ENCODE results near the gene CEP112. TPM values are rescaled to one million over a fixed set of nuclear protein-coding genes. Genes with fewer than 3 reads are reported as not detected.
A peak's percentile ranks its signal among the peaks of the same experiment; 100 is the strongest.
"Not testable (repeated sequence)": the region's sequence is repeated elsewhere in the genome, so short reads cannot be mapped to it uniquely, and the experiment has no call there.

Gene CEP112
- total RNA-seq, 1 experiment from 2014 or later: 3.1 TPM

DNA sequence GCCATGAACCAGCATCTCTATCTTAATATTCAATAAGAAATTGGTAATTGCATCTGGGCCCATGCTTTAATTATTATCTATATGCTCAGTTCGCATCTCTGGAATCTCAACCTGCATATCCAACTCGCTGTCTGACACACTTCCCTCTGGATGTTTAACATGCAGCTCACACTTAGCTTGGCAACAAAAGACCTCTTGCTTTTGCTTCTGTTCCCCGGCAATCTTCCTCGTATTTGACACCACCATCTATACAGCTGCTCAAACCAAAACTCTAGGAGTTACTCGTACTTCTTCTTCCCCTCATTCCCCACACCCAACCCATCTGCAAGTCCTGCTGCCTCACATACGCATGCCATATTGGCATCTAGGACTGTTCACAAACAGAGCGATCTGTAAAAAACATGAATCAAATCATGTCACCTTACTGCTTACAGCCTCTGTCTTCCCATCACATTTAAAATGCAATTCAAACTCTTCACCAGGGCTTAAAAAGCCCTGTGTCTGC, 300.6 kb downstream of the CEP112 start:
- DNase-seq (ENCODE audit: low read depth): no peak

DNA sequence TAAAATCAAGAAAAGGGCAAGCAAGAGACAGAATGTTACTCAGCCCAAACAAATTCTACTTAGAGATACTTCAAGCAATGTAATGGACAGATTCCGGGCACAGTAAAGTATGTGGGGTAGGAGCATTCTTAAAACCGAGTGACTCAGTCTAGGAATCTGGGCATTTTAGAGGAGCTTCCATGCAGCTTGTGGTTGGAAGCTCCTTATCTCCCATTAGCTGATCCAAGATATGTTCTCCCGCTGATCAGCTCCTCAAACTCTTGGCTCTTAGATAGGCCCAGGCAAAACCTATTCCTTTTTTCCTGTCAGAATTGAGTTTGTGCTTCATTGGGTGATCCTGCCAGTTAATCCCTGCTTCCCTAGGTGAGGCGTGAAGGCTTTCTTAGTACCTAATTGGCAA, 303.3 kb downstream of the CEP112 start:
- peak; percentile 6 for DNase-seq (ENCODE audit: low read depth)

DNA sequence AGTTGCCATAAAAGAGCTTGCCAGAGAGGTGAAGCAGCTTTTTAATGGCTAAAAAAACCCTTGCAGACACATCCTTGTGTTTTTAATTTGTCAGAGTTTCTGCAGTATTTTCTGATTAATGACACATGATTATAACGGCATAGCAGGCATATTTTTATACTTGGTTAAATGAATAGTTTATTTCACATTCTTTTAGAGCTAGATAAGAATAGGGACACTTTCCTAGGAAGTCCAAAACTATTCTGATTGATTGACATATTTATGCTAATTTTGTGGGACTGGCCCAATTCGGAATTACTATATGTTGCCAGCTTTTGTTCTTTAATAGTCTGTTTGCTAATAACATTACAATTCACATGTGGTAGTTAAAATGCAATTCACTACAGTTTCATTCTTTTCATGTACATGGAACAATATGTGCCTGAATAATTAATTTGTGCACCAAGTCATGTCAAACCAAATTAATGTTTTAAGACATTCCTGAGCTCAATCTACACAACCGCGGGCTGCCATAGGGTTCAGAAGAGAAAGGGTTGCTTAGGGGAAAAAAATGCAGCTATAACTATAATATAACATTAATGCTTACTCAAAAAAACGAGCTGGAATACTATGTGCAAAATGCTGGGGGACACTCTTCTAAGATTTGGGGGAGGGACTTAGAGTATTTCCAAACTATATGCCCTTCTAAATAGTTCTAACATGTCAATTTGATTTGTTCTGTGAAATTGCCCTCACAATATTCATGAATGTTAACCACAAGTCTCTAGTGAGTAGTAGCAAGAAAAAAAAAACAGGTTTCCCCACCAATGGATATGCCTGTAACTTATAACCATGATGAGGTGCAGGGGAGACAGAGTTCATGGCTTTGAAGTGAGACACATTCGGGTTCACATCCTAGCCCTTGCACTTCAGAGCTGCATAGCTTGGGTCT, 305.4 kb downstream of the CEP112 start:
- DNase-seq (ENCODE audit: low read depth): no peak

DNA sequence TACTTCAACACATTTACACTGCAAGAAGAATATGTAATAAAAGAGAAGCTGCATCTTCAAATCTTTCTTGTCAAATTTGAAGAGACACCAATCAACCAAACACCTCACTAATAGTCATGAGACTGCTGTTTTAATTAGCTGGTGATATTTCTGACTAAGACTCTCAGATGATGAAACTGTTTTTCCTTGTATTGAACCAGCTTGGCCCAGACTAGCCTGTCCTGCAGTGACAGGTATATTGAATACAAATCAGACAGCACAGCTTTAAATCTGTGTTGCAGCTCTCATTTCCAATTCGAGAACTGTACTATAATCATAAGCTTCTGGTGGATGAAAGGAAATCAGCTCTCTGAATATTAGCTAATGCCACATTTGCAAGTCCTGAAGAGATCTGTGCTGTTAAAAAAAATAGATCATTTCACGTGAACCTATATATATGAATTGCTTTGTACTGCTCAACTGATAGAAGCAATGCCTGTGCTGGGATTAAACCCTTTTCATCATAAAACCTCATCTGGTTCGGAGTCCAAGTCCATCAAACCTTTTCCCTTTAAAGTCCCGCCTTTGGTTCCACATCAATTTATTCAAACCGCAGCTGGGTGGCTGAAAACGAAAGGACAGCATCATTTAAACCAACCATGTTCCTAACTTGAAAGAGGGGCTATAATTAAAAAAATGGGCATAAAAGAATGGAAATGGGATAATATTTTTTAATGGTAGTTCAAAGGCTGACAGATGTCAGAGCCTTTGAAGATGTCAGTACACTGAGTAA, 306.2 kb downstream of the CEP112 start:
- DNase-seq (ENCODE audit: low read depth): no peak

DNA sequence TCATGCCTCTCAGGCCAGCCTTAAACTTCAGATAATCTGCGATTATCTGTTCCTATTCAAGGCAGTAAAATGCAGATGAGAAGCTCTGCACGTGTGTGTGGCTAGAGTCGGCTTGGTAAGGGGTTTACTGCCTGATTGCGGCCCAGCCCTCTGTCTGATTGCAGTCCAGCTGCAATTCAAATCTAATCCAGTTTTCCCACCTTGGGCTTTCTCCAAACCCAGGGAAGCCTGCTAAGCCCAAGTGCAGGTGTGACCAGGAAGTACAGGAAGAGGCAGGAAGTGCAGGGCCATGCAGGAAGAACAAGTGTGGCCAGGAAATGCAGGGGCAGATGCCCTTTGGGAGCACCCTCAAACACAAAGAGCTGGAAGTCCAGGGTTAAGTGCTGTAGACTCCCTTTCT, 314.9 kb downstream of the CEP112 start:
- no peak for DNase-seq (ENCODE audit: low read depth)

DNA sequence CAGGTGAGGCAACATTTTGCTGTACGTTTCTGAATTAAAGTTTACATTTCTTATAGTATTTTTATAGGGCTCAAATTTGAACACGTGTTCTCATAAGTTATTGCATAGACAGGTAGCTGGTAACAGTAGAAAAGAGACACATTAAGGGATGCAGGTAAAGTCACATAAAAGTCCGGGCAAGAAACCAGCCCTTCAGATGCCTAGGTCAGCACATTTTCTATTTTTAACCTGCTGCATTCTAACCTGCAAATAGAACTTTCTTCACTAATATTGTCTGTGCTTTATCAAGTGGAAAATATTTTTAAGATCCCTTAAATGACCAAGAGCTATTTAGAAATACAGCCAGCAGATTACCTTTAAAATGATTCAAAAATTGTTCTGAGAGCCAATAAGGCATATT, 323.1 kb downstream of the CEP112 start:
- DNase-seq (ENCODE audit: low read depth): no peak

DNA sequence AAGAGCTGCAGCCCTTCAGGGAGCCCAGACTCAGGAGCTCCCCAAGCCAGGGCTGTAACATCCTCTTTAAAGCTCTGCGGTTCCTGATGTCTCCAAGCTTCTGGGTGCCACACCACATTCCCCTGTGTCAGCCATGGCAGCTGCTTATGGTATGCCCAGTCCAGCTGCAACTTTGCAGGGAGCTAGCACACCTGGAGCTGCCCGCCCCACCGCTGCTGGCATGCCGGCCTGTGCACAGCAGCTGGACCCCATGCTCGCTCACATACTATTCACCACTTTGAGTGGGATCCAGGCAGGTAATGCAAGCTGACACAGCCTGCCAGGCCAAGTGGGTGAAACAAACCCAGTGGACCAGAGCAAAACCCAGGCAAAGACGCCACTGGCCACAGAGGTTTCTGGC, 324.9 kb downstream of the CEP112 start:
- DNase-seq (ENCODE audit: low read depth): no peak

DNA sequence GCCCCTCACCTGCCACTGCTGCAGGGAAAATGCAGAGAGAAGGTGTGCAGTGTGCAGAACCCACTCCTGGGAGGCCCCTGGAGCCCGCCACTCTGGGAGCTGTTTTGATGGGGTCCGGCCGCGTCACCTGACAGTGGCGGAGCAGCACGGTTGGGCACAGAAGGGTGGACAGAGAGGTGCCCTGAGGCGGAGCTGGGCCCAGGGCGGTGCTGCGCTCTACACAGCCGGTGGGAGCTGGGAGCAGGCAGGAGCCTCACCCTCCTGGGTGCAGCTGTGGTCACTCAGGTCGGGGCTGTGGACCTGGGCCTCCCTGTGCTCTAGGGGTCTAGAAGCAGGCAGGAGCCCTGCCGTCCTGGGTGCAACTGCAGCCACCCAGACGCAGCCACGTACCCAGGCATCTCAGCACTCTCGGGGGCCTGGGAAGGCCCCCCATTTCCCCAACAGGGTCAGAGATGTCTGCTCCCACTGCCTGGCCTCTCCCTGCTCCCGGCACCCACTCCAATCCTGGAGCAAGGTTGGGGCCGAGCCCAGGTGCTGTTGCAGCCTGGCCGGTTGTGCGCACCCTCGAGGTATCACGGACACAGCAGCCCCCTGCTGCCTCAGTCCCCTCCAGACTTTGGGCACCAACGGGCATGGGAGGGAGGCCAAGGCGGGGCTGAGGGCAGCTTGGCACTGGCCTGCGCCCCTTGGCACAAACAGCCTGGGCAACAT, 326.1 kb downstream of the CEP112 start:
- no peak for DNase-seq (ENCODE audit: low read depth)

DNA sequence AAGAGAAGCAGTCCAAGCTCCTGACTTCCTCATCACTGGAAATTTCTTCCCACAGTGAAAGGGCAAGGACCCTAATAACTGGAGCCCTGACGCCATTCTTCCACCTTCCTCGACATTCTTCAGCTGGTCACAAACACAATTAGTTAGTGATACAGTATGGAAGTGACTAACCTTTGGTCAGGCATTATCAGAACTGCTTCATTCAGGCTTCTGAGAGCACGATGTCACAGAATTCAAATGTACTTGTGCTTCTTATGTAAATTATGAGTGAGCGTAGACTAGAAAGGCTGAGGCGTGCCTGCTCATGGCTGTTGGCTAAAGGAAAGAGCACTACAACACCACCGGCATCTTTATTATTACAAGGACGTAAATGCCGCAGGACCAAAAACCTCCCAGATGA, 327.5 kb downstream of the CEP112 start:
- DNase-seq (ENCODE audit: low read depth): no peak

DNA sequence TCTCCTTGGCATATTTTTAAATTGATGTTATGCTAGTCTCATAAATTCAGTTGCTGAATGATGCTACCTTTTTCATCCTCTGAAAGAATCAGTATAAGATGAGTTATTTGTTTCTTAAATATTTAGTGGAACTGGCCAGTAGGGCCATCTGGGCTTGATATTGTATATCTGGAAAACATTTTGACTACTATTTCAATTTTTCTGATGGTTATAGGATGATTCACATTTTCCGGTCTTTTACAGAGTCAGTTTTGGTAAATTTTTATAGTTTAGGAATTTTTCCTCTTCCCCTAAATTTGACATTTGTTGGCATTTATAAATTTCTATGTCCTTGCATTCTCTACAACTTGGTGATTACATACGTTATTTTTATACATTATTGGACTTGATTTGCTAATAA, 334.2 kb downstream of the CEP112 start:
- DNase-seq (ENCODE audit: low read depth): no peak

DNA sequence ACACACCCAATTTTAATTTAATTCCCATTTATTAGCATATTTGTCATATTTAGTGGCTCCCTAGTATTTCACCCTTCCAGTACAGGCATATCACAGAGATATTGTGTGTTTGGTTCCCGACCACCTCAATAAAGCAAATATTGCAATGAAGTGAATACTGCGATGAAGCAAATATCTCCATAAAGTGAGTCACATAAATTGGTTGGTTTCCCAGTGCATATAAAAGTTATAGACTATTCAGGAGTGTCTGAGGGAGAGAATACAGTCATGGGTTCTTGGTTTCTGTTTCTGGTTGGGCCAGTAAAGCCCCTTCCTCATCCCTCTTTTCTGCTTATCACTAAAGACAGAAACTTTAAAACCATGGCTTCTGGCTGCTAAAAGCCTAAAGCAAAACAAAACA, 335.1 kb downstream of the CEP112 start:
- DNase-seq (ENCODE audit: low read depth): no peak

DNA sequence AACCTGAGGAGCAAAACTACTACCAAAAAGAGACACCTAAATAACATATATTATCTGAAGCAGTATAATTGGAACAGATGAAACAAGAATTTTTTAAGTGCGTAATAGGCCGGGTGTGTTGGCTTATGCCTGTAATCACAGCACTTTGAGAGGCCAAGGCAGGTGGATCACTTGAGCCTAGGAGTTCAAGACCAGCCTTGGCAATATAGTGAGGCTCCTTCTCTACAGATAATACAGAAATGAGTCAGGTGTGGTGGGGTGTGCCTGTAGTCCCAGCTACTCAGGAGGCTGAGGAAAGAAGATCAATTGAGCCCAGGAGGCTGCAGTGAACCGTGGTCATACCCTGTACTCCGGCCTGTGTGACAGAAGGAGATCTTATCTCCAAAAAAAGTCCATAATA, 336.3 kb downstream of the CEP112 start:
- DNase-seq (ENCODE audit: low read depth): no peak

DNA sequence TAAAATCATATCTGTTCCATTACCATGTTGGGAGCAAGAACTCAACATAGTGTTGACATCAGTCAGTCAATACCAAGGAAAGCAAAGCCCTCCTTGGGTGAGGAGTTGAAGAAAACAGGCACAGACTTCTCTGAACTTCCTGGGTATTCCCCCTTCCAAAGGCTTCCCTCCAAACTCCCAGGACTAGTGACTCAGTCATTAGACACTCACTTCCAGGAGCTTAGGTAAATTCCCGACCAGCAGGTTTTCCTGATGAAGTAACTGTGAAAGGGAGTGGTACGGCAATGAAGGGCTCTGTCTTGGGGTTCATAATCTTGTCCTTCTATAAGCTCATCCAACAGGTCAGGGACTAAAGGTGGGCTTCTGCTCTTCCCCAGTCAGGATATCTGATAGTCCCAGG, 336.7 kb downstream of the CEP112 start:
- DNase-seq (ENCODE audit: low read depth): no peak

DNA sequence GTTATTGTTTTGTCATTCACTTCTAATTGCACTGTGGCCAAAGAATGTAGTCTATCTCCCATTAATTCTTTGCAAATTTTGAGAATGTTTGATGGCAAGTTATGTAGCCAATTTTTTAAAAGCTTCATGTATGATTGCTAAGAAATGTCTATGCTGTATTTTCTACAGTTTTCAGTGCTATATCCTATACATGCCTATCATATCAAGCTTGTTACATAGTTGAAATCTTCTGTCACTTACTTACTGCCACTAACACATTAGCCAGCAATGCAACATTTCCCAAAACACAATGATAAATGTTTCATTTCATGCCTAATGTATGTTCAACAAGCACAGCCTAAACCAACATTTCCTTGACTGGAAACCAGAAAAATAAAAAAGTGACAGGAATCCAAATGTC, 338.1 kb downstream of the CEP112 start:
- DNase-seq (ENCODE audit: low read depth): no peak

DNA sequence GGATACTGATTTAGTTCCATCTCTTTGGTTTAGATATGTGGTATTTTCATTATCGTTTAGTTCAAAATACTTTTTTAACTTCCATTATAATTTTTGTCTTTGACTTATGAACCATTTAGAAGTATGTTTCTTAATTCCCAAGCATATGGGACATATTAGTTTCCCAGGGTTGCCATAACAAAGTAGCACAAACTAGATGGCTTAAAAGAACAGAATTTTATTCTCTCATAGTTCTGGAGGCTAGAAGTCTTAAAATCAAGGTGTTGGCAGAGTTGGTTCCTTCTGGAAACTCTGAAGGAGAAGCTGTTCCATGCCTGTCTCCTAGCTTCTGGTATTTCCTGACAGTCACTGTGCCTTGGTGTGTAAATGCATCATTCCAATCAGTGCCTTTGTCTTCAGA, 339.0 kb downstream of the CEP112 start:
- DNase-seq (ENCODE audit: low read depth): no peak

DNA sequence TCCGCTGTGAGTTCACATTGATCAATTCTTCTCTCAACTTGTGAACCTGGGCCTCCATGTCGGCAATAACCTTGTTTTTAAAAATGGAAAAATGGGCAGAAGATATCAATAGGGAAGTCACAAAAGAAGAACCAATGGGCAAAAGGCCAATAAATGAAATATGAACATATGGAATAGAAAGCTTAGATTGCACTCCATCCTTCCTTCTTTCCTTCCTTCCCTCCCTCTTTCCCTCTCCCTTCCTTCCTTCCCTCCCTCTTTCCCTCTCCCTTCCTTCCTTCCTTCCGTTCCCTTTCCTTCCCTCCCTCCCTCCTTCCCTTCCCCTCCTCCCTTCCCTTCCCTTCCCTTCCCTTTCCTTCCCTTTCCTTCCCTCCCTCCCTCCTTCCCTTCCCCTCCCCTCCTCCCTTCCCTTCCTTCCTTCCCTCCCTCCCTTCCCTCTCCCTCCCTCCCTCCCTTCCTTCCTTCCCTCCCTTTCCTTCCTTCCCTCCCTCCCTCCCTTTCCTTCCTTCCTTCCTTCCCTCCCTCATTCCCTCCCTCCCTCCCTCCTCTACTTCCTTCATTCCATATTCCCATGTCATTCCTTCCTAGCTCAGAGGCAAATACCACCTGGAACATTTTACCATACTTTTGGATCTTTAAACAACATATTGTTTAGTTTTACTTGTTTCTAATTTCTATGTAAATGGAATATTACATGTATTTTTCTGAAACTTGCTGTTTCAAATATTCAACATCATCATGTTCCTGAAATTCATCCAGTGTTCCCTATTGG, 339.8 kb downstream of the CEP112 start:
- no peak for DNase-seq (ENCODE audit: low read depth)

DNA sequence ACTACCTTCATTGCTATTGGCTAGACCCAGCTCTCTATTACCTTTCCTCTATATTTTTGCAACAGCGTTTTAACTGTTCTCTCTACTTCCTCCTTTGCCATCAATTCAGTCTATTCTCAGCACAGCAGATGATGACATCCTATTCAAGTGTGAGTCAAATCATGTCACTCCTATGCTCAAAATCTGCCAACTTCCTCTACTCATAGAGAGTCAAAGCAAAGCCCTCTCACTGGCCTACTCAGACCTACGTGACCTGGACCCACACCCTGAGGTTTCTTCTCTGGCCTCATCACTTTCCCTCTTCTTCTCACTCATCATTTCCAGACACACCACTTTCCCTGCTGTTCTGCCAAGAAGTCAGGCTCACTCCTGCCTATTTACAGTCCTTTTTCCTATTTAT, 341.4 kb downstream of the CEP112 start:
- peak; percentile 12 for DNase-seq (ENCODE audit: low read depth)

DNA sequence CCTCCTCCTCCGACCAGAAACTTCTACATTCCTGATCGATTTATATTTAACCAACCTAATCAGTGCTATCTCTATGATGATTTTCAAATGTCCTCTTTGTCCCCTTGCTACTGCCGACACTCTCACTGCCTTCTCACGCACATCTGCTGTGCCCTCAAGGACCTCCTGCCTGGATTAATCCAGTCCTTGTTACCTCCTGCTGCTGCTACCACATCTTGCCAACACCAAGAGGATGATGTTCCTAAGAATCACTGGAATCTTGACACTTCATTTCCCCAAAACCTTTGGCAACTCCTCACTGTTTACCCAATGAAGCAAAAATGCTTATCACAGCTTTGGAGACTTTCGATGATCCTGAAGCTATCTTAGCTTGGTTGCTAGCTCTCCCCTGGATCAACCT, 343.2 kb downstream of the CEP112 start:
- no peak for DNase-seq (ENCODE audit: low read depth)

DNA sequence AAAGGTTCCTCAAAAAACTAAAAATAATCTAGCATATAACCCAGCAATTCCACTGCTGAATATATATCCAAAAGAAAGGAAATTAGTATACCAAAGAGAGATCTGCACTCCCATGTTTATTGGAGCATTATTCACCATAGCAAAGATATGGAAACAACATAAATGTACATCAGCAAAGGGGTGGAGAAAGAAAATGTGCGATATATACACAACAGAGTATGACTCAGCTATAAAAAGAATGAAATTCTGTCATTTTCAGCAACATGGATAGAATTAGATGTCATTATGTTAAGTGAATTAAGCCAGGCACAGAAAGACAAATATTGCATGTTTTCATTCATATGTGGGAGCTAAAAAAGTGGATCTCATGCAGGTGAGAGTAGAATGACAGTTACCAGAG, 350.8 kb downstream of the CEP112 start:
- no peak for DNase-seq (ENCODE audit: low read depth)

DNA sequence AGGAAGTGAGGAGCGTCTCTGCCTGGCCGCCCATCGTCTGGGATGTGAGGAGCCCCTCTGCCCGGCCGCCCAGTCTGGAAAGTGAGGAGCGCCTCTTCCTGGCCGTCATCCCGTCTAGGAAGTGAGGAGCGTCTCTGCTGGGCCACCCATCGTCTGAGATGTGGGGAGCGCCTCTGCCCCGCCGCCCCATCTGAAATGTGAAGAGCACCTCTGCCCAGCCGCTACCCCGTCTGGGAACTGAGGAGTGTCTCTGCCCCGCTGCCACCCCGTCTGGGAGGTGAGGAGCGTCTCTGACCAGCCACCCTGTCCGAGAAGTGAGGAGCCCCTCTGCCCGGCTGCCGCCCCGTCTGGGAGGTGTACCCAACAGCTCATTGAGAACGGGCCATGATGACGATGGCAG, 354.7 kb downstream of the CEP112 start:
- not testable (repeated sequence) for DNase-seq (ENCODE audit: low read depth)

DNA sequence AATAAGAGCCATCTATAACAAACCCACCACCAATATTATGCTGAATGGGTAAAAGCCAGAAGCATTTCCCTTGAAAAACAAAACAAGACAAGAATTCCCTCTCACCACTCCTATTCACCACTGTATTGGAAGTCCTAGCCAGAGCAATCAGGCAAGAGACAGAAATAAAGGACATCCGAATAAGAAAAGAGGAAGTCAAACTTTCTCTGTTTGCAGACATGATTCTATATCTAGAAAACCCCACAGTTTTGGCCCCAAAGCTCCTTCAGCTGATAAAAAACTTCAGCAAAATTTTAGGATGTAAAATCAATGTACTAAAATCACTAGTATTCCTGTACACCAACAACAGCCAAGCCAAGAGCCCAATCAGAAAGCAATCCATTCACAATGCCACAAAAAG, 358.7 kb downstream of the CEP112 start:
- no peak for DNase-seq (ENCODE audit: low read depth)

Data from RPMI7951 (cell line).